ENCODE data around the gene CXCL10. TPM values are rescaled to one million over a fixed set of nuclear protein-coding genes. Genes with fewer than 3 reads are reported as not detected.

CXCL10 gene
- total and polyA plus RNA-seq, 2 donors = 0.48 to 7.6 TPM

DNA sequence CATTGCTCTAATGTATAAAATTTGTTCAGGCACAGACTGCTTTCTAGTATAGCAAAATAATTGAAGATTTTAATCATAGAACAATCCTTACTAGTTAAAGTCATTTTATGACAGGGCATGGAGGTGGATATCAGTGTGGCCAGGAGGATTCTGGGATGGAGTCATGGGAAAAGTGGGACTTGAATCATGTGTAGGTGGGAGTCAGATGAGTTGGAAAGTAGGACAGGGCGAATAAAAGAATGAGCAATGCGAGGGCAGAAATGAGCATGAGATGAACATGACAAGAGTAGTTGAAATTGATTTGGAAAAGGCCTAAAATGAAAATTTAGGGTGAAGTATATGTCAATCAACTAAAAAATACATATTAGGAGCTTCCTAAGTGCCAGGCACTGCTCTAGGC, 25.4 kb downstream of the CXCL10 start:
- no peak for DNase-seq (ENCODE audit: extremely low spot score)
- H3K4me1 ChIP-seq (ENCODE audit: insufficient read depth) = no peaks in the 10 kb centered on the region
- no peak overlapping the region for H3K27ac ChIP-seq (ENCODE audit: low read depth)
- 90% methylated on average over 2 of the region's 2 CpGs for WGBS
- no peaks in the 10 kb centered on the region for H3K36me3 ChIP-seq (ENCODE audit: insufficient read depth)
- H3K4me3 ChIP-seq (ENCODE audit: low read depth, low read length) = no peak overlapping the region

DNA sequence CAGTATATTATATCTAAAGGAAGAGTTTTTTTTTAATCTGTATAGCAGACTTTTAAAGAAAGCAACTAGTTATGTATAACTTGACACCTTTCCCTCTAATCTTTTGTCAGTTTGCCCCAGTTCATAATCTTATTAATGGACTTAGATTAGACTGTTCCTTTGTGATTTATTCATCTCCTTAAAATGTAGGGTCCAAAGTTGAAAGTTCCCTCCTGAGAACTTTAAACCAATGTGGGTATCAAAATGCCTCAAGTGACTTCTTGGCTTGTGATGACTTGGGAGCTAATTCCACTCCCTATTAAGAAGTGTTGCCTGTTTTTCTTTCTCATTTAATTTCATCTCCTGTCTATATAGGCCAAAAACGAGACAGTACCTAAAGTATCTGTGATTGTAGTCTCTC, 26.2 kb downstream of the CXCL10 start:
- Histone ChIP-seq H3K27ac (ENCODE audit: low read depth) (no peak overlapping the region), H3K4me1 (ENCODE audit: insufficient read depth) (no peaks in the 10 kb centered on the region), H3K4me3 (ENCODE audit: low read depth, low read length) (no peak overlapping the region), H3K36me3 (ENCODE audit: insufficient read depth) (no peaks in the 10 kb centered on the region)
- DNase-seq (ENCODE audit: extremely low spot score) = no peak
- WGBS = 70% methylated on average over 1 of the region's 1 CpG

GRCh38 chr4:75995727-75996126, 27.6 kb downstream of the CXCL10 start:
- DNase-seq (ENCODE audit: extremely low spot score) = no peak
- WGBS = 9% methylated on average over 5 of the region's 5 CpGs
- no peak overlapping the region for H3K27ac ChIP-seq (ENCODE audit: low read depth)

DNA sequence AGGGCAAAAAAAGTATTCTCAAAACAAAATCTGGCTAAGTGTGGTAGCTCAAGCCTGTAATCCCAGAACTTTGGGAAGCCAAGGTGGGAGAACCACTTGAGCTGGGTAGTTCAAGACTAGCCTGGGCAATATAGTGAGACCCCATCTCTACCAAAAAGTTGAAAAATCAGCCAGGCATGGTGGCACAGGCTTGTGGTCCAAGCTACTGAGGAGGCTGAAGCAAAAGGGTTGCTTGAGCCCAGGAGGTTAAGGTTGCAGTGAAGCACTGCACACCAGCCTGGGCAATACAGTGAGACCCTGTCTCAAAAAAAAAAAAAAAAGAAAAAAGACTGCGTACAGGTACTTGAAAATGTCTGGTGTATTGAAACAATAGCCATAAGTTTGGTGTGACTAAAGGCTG, 30.8 kb downstream of the CXCL10 start:
- no peak for DNase-seq (ENCODE audit: extremely low spot score)
- H3K36me3 ChIP-seq (ENCODE audit: insufficient read depth) = no peaks in the 10 kb centered on the region
- 95% methylated on average over 1 of the region's 1 CpG for WGBS

More at GRCh38 chr4:75995727-75996126, 27.6 kb downstream of the CXCL10 start:
- H3K36me3 ChIP-seq (ENCODE audit: insufficient read depth) = no peaks in the 10 kb centered on the region
- no peak overlapping the region for H3K4me3 ChIP-seq (ENCODE audit: low read depth, low read length)
- no peaks in the 10 kb centered on the region for H3K4me1 ChIP-seq (ENCODE audit: insufficient read depth)

DNA sequence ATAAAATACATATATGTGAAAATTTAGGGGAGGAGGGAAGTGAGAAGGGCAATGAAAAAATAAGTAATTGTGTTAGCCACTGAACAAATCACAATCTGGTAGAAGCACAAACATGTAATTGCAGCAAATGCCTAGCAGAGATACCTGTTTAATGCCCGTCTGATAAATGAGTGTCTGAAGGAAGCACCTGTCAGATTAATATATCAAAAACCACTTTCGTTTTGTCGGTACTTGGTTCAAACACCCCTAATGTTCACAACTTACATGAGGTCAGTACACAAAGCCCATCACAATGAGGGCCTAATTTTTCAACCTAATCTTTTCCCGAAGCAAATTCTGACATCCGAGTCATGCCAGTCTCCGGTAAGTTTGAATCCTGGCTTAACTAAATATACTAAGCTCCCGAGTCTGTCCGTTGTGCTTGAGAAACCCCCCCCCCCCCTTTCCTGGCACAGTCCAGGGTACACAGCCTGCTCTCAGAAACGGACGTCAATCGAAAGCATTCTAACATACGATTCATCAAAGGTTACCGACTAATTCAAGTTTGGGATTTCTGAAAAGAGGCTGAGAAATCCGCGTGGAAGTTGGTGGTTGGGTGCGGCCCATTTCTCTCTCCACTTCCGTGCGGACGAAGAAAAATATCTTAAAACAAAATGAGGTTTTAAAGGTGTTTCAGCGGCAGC, 33.3 kb downstream of the CXCL10 start:
- peaks cover 6% of the 10 kb centered on the region for H3K4me1 ChIP-seq (ENCODE audit: insufficient read depth)

More for the DNA sequence above, 30.8 kb downstream of the CXCL10 start:
- Histone ChIP-seq H3K4me1 (ENCODE audit: insufficient read depth) (peaks cover 6% of the 10 kb centered on the region), H3K27ac (ENCODE audit: low read depth) (no peak overlapping the region), H3K4me3 (ENCODE audit: low read depth, low read length) (no peak overlapping the region)

GRCh38 chr4:75985116-75985515, 38.2 kb downstream of the CXCL10 start:
- 80% methylated on average over 3 of the region's 3 CpGs for WGBS
- DNase-seq (ENCODE audit: extremely low spot score) = no peak
- Histone ChIP-seq H3K4me3 (ENCODE audit: low read depth, low read length) (no peak overlapping the region), H3K4me1 (ENCODE audit: insufficient read depth) (peaks cover 6% of the 10 kb centered on the region), H3K27ac (ENCODE audit: low read depth) (no peak overlapping the region), H3K36me3 (ENCODE audit: insufficient read depth) (peaks cover 2% of the 10 kb centered on the region)

More for the DNA sequence above, 33.3 kb downstream of the CXCL10 start:
- Histone ChIP-seq H3K4me3 (ENCODE audit: low read depth, low read length) (peak overlapping the region; percentile 90), H3K36me3 (ENCODE audit: insufficient read depth) (no peaks in the 10 kb centered on the region), H3K27ac (ENCODE audit: low read depth) (no peak overlapping the region)
- WGBS = 2% methylated on average over 20 of the region's 20 CpGs
- DNase-seq (ENCODE audit: extremely low spot score) = no peak

- Histone ChIP-seq H3K27ac (ENCODE audit: low read depth) (no peak overlapping the region), H3K4me1 (ENCODE audit: insufficient read depth) (no peaks in the 10 kb centered on the region), H3K36me3 (ENCODE audit: insufficient read depth) (peaks cover 4% of the 10 kb centered on the region), H3K4me3 (ENCODE audit: low read depth, low read length) (no peak overlapping the region)
- DNase-seq (ENCODE audit: extremely low spot score) = no peak
- 70% methylated on average over 4 of the region's 4 CpGs for whole genome bisulfite sequencing
Observed at GRCh38 chr4:75980576-75980975, 42.7 kb downstream of the CXCL10 start.

DNA sequence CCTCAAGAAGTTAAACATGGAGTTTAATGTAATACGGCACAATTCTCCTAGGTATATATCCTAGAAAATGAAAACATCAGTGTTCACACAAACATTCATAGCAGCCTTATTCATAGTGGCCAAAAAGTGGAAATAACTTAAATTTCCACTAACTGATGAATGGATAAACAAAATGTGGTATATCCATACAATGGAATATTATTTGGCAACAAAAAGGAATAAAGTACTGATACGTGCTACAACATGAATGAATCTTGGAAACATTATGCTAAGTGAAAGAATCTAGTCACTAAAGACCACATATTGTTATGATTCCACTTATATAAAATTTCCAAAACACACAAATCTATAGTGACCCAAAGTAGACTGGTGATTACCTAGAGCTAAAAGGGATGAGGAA, 47.1 kb downstream of the CXCL10 start:
- no peak for DNase-seq (ENCODE audit: extremely low spot score)
- no peaks in the 10 kb centered on the region for H3K4me1 ChIP-seq (ENCODE audit: insufficient read depth)
- no peak overlapping the region for H3K27ac ChIP-seq (ENCODE audit: low read depth)
- WGBS = 98% methylated on average over 2 of the region's 2 CpGs
- no peak overlapping the region for H3K4me3 ChIP-seq (ENCODE audit: low read depth, low read length)
- peaks cover 9% of the 10 kb centered on the region for H3K36me3 ChIP-seq (ENCODE audit: insufficient read depth)

- no peak for DNase-seq (ENCODE audit: extremely low spot score)
- Histone ChIP-seq H3K36me3 (ENCODE audit: insufficient read depth) (peaks cover 11% of the 10 kb centered on the region), H3K4me3 (ENCODE audit: low read depth, low read length) (no peak overlapping the region), H3K27ac (ENCODE audit: low read depth) (no peak overlapping the region), H3K4me1 (ENCODE audit: insufficient read depth) (no peaks in the 10 kb centered on the region)
Observed at GRCh38 chr4:75973766-75974165, 49.5 kb downstream of the CXCL10 start.

Other genes starting within 250 kb of the CXCL10 start
- not detected for gene PPEF2, start 121.0 kb downstream of the CXCL10 start, total RNA-seq
- not detected for gene PPEF2, start 121.0 kb downstream of the CXCL10 start, polyA plus RNA-seq
- 18.6 TPM for gene NAAA, start 82.5 kb downstream of the CXCL10 start, total RNA-seq
- 26.4 TPM for gene NAAA, start 82.5 kb downstream of the CXCL10 start, polyA plus RNA-seq
- 44.7 TPM for gene SDAD1, start 32.6 kb downstream of the CXCL10 start, total RNA-seq
- gene SDAD1, start 32.6 kb downstream of the CXCL10 start, polyA plus RNA-seq = 23.9 TPM
- 0.48 TPM for gene CXCL9, start 16.0 kb downstream of the CXCL10 start, total RNA-seq
- 1.3 TPM for gene CXCL9, start 16.0 kb downstream of the CXCL10 start, polyA plus RNA-seq
- gene CXCL11, start 12.6 kb upstream of the CXCL10 start, total RNA-seq = 0.85 TPM
- 0.06 TPM for gene CXCL11, start 12.6 kb upstream of the CXCL10 start, polyA plus RNA-seq
- 1.1 TPM for gene ART3, start 51.2 kb upstream of the CXCL10 start, total RNA-seq
- 1.0 TPM for gene ART3, start 51.2 kb upstream of the CXCL10 start, polyA plus RNA-seq
- 94.5 TPM for gene NUP54, start 124.9 kb upstream of the CXCL10 start, total RNA-seq
- gene NUP54, start 124.9 kb upstream of the CXCL10 start, polyA plus RNA-seq = 25.1 TPM
- 271 TPM for gene SCARB2, start 190.3 kb upstream of the CXCL10 start, total RNA-seq
- gene SCARB2, start 190.3 kb upstream of the CXCL10 start, polyA plus RNA-seq = 123 TPM
- 4.0 TPM for gene FAM47E, start 228.2 kb upstream of the CXCL10 start, total RNA-seq
- gene FAM47E, start 228.2 kb upstream of the CXCL10 start, polyA plus RNA-seq = 1.7 TPM

Data from urinary bladder (tissue), 4 donors.